Measurements from ENCODE around the gene FBRS.

GRCh38 chr16:30619202-30619601, 39.0 kb upstream of the FBRS start:
- TF ChIP-seq CTCF (IDR thresholded peaks at IDR 0.05; ENCODE audit: low read depth, low read length) (no peak), EZH2phosphoT487 (IDR thresholded peaks at IDR 0.05; ENCODE audit: low read depth) (no peak)

Data from OCI-LY3 (cell line).